Embryonic facial prominence (tissue), 1 donor: ENCODE results near the gene GGT1.
"Not testable (repeated sequence)": the region's sequence is repeated elsewhere in the genome, so short reads cannot be mapped to it uniquely, and the experiment has no call there.

Experiments used
- DNase-seq: peaks from one replicate; pipeline ENCODE4 v3.0.0-alpha.2; 2016; ENCODE audit errors: extremely low spot score

Gene GGT1

GRCh38 chr22:24599958-24600715, 2.9 kb upstream of the GGT1 start:
- not testable (repeated sequence) for DNase-seq

- no peak for DNase-seq
These were observed 1.5 kb upstream of the GGT1 start for GRCh38 chr22:24601217-24602104.

- not testable (repeated sequence) for DNase-seq
These were observed 766 bp upstream of the GGT1 start for GRCh38 chr22:24602105-24602749.

DNA sequence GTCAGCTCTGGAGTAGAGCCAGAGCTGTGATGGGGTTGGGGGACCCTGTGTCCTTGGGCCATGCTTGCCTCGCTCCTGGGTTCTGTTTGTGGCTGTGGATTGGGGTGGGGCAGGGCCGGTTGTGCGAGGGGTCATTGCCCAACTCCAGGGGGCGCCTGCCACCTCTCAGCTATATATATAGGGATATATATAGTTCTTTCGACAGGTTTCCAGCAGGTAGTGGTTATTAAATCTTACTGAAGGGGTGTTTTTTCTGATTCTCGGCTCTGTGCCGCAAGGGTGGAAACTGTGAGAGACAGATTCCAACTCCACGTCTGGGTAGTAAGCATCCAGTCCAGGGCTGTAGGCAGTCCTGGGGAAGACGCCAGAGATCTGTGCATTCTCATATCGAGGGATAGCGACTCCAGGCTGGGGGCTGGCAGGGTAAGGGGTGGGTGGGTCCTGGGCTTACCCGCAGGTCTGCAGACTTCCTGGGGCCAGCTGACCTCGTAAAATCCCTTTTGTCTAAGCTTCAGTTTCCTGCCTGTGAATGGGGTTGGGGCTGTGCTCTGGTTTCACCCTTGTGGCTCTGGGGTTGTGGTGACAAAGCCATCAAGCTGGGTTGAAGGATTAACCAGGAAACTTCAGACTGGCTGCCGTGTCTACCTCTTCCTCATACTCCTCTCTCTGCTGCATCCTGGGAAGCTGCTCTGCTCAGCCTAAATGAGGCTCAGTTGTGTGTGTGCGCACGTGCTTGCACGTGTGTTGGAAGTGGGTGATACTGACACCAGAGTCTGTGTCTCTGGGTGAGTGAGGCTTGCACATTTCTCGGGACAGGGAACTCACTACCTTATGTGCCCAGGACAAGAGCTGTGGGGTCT, 1.0 kb downstream of the GGT1 start:
- DNase-seq = not testable (repeated sequence)

DNA sequence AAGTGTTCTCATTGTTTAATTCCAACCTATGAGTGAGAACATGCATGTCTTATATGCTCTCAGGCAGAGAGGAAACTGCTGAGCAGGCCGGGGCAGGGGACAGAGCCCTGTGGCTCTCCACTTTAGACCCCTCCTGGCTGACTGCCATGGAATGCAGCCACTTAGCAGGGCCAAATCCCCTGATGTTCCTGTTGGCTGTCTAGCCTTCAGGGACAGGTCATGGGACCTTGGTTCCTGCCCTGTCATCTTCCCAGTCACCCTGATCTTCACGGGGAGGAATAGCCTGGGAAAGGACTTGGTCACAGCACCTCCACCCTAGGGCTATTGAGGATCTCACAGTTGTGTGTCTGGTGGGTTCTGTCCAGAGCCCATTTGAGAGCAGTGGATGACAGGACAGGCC, 3.3 kb downstream of the GGT1 start:
- not testable (repeated sequence) for DNase-seq

GRCh38 chr22:24607429-24607983, 4.5 kb downstream of the GGT1 start:
- DNase-seq = not testable (repeated sequence)

GRCh38 chr22:24608327-24608726, 5.3 kb downstream of the GGT1 start:
- DNase-seq = not testable (repeated sequence)

DNA sequence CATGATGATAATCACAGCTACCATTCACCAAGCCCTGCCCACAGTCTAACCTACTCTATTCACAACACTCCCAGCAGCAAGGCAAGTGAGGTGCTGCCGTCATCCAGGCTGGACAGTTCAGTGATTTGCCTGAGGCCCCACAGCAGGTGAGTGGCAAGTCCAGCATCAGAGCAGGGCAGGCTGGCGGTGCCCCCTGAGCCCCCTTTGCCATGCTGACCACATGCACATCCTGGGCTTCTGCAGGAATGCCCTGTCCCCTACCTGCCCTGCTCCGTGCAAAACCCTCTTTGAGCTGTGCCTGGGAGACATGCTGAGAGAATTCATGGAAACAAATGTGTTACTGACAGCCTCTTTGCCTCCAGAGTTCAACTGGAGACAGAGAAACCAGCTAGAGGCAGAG, 6.9 kb downstream of the GGT1 start:
- DNase-seq = not testable (repeated sequence)

- not testable (repeated sequence) for DNase-seq
These were observed 11.8 kb downstream of the GGT1 start for GRCh38 chr22:24614794-24615193.

DNA sequence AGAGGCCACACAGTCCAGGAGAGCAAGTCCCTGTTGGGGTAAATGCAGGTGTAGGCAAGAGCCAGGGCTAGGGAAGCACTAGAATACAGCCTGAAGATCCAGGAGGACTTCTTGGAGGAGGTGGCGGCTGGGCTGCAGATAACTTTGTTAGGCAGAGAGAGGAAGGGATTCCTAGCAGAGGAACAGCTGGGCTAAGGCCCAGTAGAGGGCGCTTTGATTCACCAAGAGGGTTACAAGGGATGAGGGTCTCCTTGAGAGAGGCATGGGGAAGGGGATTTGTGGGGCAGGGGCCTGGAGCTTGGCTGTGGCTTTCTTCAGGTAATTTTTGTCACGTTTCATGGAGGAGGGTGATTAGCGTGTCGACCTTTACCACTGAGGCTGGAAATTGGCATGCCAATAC, 18.3 kb downstream of the GGT1 start:
- DNase-seq = not testable (repeated sequence)

GRCh38 chr22:24622596-24622995, 19.6 kb downstream of the GGT1 start:
- not testable (repeated sequence) for DNase-seq

DNA sequence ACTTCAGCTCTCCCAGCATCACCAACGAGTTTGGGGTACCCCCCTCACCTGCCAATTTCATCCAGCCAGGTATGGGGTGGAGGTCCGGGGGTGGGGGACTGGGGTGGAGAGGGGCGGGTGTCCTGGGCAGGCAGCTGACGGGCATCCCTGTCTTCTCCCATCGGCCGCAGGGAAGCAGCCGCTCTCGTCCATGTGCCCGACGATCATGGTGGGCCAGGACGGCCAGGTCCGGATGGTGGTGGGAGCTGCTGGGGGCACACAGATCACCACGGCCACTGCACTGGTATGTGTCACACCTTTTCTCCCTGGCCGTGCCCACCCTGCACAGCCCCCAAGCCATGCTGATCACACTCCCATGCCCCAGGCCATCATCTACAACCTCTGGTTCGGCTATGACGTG, 24.9 kb downstream of the GGT1 start:
- DNase-seq = not testable (repeated sequence)

DNA sequence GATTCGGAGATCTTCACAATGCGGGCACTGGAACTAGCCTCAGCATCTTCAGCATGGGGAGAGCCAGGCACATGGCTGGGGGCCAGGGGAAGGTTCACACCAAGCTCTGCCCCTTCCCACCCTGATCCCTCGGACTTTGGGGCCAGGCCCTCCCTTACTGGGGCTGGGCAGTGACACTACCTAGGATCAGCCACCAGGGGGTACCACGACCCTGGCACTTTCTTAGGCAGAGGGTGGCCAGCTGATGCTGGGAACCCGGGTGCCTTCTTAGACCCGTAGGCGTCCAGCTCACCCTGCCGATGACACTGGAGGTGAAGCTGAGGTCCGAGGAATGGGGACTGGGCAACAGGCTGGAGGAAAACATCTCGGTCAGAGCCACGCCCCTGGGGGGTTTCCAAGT, 26.1 kb downstream of the GGT1 start:
- not testable (repeated sequence) for DNase-seq

- not testable (repeated sequence) for DNase-seq
These were observed 27.9 kb downstream of the GGT1 start for GRCh38 chr22:24630812-24631427.

DNA sequence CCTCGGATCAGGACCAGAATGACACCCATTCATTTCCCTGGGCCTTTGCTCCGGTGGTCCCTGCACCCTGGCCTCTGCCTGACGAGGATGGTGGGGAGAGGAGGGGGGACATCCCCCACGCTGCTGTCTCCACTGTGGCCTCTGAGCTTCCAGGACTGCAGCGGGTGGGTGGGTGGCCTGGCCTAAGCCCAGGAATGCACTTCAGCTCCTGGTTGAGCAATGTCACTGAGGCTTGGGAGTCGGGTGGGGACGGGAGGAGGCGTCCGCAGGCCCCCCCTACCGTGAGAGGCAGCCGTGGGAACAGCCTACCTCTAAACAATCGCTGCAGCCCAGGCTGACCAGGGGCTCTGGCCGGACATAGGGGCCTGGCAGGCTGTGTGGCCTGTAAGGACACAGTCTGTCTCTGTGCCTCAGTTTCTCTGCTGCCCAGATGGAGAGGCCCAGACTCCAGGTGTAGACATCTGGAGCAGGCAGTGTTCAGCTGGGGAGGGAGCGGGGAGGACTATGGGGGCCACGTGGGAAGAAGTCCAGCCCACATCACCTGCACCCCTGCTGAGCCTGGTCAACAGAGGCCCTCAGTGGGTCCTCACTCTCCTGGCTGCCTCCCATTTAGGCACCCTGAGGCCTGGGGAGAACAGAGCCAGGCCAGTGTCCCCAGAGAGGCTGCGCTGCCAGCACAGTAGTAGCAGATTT, 28.6 kb downstream of the GGT1 start:
- DNase-seq = not testable (repeated sequence)

GRCh38 chr22:24632642-24633041, 29.6 kb downstream of the GGT1 start:
- not testable (repeated sequence) for DNase-seq

DNA sequence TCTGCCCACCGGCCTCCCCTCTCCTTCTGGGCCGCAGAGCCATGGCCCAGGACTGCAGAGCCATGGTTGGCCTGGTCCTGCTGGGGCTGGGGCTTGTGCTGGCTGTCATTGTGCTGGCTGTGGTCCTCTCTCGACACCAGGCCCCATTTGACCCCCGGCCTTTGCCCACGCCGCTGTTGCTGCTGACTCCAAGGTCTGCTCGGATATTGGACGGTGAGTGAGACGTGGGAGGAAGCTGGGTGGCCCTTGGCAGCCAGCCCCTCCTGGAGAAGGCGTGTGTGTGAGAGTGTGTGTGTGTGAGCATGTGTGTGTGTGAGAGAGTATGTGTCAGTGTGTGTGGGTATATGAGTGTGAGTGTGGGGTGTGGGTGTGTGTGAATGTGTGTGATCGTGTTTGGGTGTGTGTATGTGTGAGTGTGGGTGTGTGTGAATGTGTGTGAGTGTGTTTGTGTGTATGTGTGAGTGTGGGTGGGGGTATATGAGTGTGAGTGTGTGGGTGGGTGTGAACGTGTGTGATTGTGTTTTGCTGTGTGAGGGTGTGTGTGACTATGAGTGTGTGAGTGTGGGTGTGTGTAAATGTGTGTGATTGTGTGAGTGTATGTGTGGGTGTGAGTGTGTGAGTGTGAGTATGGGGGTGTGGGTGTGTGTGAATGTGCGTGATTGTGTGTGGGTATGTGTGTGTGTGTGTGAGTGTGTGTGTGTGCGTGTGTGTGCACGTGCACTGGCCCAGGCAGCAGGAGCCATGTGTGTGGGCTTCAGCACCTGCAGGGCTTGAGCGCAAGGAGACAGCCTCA, 30.4 kb downstream of the GGT1 start:
- DNase-seq = not testable (repeated sequence)

DNA sequence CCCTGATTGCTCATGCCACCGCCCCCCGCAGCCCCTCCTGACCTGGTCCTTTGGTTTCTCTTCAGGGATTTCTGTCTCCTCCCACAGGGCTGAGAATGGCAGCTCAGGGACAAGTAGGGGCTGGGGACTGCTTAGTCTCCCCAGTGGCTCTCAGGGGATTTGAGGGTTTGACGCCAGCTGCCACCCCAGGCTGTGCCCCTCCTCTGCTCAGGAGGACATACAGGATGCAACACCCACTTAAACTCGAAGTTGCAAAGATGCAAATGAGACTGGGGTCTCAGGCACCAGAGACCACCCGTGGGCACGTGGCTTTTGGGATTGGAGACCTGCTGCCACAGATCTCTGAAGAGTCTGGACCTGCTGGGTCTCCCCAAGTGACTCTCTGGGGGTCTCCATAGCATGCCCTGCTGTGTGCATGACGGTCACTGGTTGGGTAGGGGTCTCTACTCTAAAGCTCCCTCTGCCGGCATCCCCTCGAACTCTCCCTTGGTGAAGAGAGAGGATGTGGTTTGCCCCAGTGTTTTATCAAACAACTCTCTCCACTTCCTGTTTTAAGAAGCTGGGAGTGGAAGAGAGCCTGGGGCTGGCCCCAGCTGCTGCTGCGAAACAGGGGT, 31.9 kb downstream of the GGT1 start:
- not testable (repeated sequence) for DNase-seq

DNA sequence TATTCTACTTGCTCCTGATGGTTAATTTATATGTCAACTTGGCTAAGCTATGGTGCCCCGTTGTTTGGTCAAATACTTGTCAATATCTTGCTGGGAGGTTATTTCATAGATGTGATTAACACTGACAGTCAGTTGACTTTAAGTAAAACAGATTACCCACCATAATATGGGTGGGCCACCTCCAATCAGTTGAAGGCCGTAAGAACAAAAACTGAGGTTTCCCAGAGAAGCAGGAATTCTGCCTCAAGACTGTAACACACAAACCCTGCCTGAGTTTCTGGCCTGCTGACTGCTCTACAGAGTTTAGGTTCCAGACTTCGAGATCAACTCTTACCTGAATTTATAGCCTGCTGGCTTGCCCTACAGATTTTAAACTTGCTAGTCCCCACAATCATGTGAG, 33.5 kb downstream of the GGT1 start:
- DNase-seq = not testable (repeated sequence)
